Spinal cord (tissue), 10 donors: ENCODE measurements around the gene CDC25C. TPM values are rescaled to one million over a fixed set of nuclear protein-coding genes. Genes with fewer than 3 reads are reported as not detected.
"Not testable (repeated sequence)": the region's sequence is repeated elsewhere in the genome, so short reads cannot be mapped to it uniquely, and the experiment has no call there.

Experiments used
- DNase-seq, 6 donors: peaks; one replicate each; pipeline versions ENCODE4 v3.0.0 to v3.0.0-alpha.2; 2013 to 2015; ENCODE audit warnings: low spot score in 6 of 6, low read depth in 4 of 6
- H3K27ac ChIP-seq: one replicate; pipeline ENCODE4 v1.5.1; 2013; ENCODE audit warnings: low read depth, low read length, control low read depth
- H3K27me3 ChIP-seq: one replicate; pipeline ENCODE4 v1.6.1; 2013; ENCODE audit warnings: low read length; ENCODE audit not compliant: control insufficient read depth, insufficient read depth
- H3K36me3 ChIP-seq: one replicate; pipeline ENCODE4 v1.6.1; 2013; ENCODE audit warnings: low read length; ENCODE audit not compliant: control insufficient read depth, insufficient read depth
- H3K4me1 ChIP-seq: one replicate; pipeline ENCODE4 v1.6.1; 2013; ENCODE audit warnings: low read length; ENCODE audit not compliant: control insufficient read depth, insufficient read depth
- H3K4me3 ChIP-seq: one replicate; pipeline ENCODE4 v1.5.1; 2013; ENCODE audit warnings: low read depth, low read length, control low read depth
- H3K9me3 ChIP-seq: one replicate; pipeline ENCODE4 v1.6.1; 2013; ENCODE audit warnings: low read length; ENCODE audit not compliant: control insufficient read depth, insufficient read depth
- WGBS: methylation state at CpG from one replicate; pipeline ENCODE4 v1.1.5; 2013; ENCODE audit warnings: missing lambda C conversion rate; ENCODE audit not compliant: insufficient coverage; 5-methylcytosine and 5-hydroxymethylcytosine counted together
- polyA plus RNA-seq, 2 donors: library from polyadenylated mRNA; unstranded; fragments of 120-200 nt; gene quantifications; one replicate each; pipeline ENCODE4 v1.2.1, GENCODE V29; 2013; ENCODE audit not compliant: insufficient read length in 2 of 2
- total RNA-seq, 2 donors: library from RNA; depleted of rRNA in 1 of 2; stranded (reverse); fragments of 120-200 nt in 1 of 2; fragments of >200 nt in 1 of 2; gene quantifications; one replicate each; pipeline versions ENCODE4 v1.2.3 to v1.2.4, GENCODE V29; 2013 to 2014
- donor health status: healthy.

The CDC25C gene
- total and polyA plus RNA-seq, 4 donors = 3.3 to 4.4 (median 3.9) TPM

DNA sequence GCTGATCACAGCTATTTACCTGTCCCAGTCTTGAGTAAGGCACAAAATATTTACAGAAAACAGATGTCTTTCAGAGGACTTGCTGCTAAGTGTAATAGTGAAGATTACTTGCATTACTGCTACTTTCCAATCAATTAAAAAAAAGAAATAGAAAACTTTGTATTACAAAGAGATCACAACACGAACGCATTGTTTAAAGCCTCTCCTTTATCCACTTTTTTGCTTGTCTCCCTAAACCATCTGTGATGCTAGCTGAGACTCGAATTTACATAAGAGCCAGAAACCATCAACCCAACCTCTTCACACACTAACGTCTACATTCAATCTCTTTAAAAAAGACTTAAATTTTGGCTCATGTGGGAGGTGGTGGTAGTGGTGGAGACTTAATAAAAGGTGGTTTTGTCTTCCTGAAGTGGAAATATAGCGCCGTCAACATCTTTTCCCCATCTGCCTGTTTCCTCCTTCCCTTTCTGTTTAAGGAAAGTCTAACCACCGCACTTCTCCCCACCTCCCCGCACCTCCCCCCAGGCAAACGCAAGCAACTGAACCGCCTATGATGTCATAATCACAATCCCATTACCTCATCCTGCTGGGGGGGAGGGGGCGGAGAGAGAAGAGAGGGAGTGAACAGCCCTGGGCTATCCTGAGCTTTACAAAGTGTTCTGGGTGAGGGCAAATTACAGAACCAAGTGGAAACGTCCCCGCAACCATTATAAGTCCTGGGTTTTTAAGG lies 5.5 kb upstream of the CDC25C start:
- peaks cover 15% of the 10 kb centered on the region for H3K4me1 ChIP-seq
- H3K9me3 ChIP-seq = no peaks in the 10 kb centered on the region
- peak overlapping the region; percentile 84 for H3K4me3 ChIP-seq
- H3K27ac ChIP-seq = peak overlapping the region; percentile 81
- 0% methylated on average over 2 of the region's 13 CpGs for WGBS
- H3K36me3 ChIP-seq = peaks cover 10% of the 10 kb centered on the region
- H3K27me3 ChIP-seq = no peaks in the 10 kb centered on the region
- peak in 3 of 6 donors; percentile 13 to 77 (median 74) for DNase-seq

DNA sequence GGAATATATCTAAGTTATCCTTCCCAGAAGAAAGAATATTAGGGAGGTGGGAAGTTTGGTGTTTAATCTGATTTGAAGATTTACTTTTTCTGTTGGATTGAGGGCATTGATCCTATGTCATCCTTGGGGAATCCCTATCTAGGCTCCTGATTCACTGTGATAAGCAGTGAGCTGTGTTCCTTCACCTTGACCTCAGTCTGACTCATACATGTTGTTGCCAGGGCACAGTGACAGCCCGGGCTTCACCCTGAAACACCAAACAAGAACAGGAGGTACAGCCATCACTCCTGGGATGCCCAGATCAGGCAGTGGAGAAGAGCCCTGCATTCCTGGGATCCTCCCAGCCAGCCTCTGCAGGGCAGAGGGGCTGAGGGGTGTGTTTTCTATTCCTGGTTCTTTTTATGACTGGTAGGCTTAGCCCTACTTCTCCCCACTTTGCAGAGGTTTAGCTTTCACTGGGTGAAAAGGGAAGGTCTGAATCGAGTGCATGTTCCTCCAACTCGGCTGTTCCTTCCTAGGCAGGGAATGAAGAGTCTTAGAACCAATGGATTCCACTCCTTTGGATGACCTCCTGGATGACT lies 3.4 kb upstream of the CDC25C start:
- DNase-seq = no peak
- Histone ChIP-seq H3K27ac (no peak overlapping the region), H3K9me3 (no peaks in the 10 kb centered on the region), H3K4me1 (peaks cover 26% of the 10 kb centered on the region), H3K36me3 (no peaks in the 10 kb centered on the region), H3K27me3 (no peaks in the 10 kb centered on the region), H3K4me3 (no peak overlapping the region)
- 67% methylated on average over 3 of the region's 3 CpGs for WGBS

DNA sequence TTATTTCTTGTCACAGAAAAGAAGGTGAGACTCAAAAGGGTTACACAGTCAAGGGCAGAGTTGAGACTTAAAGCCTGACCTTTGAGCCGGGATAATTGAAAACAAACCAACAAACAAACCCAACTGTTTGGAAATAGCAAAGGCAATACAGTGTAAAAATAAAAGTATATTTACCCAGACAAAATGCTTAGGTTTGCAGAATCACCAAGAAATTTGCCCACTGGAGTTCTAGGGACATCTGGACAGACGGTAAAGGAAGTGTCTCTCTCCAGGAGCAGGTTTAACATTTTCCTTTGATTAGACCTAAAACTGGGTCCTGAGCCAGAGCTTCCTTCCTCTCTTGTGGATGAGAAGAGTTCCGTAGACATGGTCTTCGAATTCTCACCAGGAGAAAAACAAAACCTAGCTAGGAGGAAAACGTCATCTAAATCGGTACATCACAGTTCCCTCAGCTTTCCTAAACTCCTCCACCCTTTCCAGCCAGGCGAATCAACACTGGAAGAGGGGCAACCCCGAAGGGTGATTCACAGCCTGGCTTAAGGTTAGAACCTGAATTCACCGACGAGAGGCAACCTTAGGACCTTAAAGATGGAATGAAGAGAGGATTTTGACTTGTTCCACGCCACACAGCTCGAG lies 673 bp downstream of the CDC25C start:
- no peak for DNase-seq
- H3K9me3 ChIP-seq = no peaks in the 10 kb centered on the region
- H3K27me3 ChIP-seq = no peaks in the 10 kb centered on the region
- peak overlapping the region; percentile 40 for H3K27ac ChIP-seq
- peak overlapping the region; percentile 65 for H3K4me3 ChIP-seq
- H3K36me3 ChIP-seq = no peaks in the 10 kb centered on the region
- peaks cover 17% of the 10 kb centered on the region for H3K4me1 ChIP-seq
- WGBS = 0% methylated on average over 7 of the region's 12 CpGs

DNA sequence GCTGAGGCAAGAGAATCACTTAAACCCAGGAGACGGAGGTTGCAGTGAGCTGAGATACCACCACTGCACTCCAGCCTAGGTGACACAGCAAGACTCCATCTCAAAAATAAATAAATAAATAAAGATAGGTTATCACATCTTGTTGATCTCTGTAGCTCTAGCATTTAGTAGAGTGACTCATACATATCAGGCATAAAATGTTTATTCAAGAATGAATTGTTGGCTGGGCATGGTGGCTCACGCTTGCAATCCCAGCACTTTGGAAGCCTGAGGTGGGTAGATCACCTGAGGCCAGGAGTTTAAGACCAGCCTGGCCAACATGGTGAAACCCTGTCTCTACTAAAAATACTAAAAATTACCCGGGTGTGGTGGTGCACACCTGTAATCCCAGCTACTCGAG lies 13.4 kb downstream of the CDC25C start:
- not testable (repeated sequence) for H3K4me3 ChIP-seq, H3K9me3 ChIP-seq, H3K27me3 ChIP-seq, H3K36me3 ChIP-seq, DNase-seq, H3K4me1 ChIP-seq, H3K27ac ChIP-seq
- 80% methylated on average over 1 of the region's 4 CpGs for WGBS

DNA sequence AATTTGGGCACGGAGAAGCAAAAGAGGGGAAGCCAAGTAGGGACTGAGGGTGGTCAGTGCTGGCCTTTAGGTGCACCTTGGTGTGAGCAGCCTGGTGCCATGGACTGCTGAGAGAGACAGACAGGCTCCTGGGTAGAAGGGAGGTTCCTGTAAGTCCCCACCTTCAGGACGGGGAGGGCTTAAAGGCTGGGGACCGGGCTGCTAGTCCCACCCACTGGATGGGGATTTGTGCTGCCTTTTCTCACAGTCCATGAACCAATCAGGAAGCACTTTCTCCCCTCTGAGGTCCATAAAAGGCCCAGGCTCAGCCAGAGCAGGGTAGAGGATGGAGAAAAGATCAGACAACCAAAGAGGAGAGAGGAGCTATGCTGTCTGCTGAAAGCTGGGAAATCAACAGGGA lies 15.2 kb downstream of the CDC25C start:
- Histone ChIP-seq H3K27ac (no peak overlapping the region), H3K27me3 (no peaks in the 10 kb centered on the region), H3K36me3 (peaks cover 6% of the 10 kb centered on the region), H3K9me3 (no peaks in the 10 kb centered on the region), H3K4me1 (no peaks in the 10 kb centered on the region), H3K4me3 (no peak overlapping the region)
- no peak for DNase-seq
- 85% methylated on average over 3 of the region's 3 CpGs for WGBS

DNA sequence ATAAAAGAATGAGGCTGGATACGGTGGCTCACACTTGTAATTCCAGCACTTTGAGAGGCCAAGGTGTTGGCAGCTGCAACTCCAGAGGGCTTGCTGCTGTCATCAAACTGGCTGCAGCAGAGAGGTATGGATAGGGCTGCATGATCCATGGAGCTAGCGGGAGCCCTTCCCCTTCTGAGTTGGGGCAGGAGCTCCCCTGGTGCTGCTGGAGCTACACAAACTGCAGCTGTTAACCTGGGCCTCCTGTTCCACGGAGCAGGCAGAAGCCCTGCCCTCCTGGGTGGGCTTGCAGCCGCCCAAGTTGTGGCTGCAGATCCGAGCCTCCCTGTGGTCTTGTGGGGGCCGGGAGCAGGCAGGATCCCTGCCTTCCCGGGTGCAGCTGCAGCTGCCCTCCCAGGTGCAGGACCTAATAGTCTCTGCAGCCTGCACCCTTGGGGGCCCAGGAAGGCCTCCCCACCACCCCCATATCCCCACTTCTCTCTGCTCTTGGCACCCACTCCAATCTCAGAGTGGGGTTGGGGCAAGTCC lies 15.8 kb downstream of the CDC25C start:
- WGBS = 96% methylated on average over 6 of the region's 7 CpGs
- no peak for DNase-seq
- H3K27me3 ChIP-seq = no peaks in the 10 kb centered on the region
- H3K4me1 ChIP-seq = no peaks in the 10 kb centered on the region
- H3K4me3 ChIP-seq = no peak overlapping the region
- H3K27ac ChIP-seq = no peak overlapping the region
- peaks cover 6% of the 10 kb centered on the region for H3K36me3 ChIP-seq
- H3K9me3 ChIP-seq = no peaks in the 10 kb centered on the region

DNA sequence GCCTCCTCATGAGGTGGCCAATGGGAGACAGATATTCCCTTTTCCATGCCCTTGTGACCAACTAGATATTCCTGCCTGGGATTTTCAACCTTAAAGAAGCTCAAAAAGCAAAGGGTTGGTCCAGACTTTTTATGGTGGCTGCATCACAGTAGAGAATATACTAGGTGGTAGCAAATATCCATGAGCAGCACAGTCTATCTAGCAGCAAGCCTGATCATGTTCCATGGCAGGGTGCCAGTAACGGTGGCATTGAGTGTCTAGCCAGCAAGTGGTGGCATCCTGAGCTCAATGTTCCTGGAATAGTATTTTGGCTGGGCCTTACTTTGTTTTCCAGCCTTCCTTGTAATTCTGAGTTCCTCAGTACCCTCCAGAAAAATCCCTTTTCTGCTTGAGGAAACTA lies 25.8 kb downstream of the CDC25C start:
- DNase-seq = peak in 2 of 6 donors; percentile 5 to 11
- WGBS = 63% methylated on average over 1 of the region's 1 CpG
- Histone ChIP-seq H3K27me3 (no peaks in the 10 kb centered on the region), H3K4me3 (no peak overlapping the region), H3K9me3 (no peaks in the 10 kb centered on the region), H3K4me1 (no peaks in the 10 kb centered on the region), H3K36me3 (no peaks in the 10 kb centered on the region), H3K27ac (no peak overlapping the region)

DNA sequence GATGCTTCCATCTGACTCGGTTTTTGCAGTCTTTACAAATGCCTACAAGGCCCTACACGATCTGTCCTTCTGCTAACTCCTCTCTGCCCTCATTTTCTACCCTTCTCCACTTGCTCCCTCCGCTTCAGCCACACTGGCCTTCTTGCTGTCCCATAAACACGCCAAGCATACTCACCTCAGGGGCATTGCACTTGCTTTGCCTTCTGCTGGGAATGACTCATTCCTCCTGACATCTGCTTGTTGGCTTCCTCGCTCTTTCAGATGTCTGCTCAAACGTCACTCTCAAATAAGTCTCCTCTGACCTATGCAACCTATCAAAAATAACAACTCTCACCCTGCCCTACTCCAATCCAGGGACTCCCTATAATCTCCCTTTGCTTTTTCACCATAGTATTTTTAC lies 28.2 kb downstream of the CDC25C start:
- no peak overlapping the region for H3K4me3 ChIP-seq
- H3K9me3 ChIP-seq = no peaks in the 10 kb centered on the region
- no peaks in the 10 kb centered on the region for H3K36me3 ChIP-seq
- no peaks in the 10 kb centered on the region for H3K27me3 ChIP-seq
- 89% methylated on average over 6 of the region's 6 CpGs for WGBS
- no peak overlapping the region for H3K27ac ChIP-seq
- no peak for DNase-seq
- H3K4me1 ChIP-seq = no peaks in the 10 kb centered on the region

DNA sequence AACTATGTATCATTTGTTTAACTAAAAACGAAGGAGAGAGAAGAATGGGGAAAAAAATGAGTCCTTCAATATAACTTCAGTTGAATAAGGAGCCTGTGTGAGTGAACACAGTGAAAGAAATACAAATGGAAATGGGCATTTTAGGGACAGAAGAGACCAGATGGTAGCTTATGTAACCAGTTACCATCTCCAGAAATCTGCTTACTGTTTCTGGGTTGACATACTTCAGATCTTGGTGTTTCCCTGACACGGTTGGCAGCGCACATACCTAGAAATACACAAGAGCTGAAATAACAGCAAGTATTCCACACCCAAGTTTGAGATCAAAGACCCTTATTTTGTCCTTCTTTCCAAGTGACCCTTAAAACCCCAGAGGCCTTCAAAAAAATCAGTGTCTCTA lies 42.3 kb downstream of the CDC25C start:
- H3K9me3 ChIP-seq = no peaks in the 10 kb centered on the region
- no peak overlapping the region for H3K27ac ChIP-seq
- H3K27me3 ChIP-seq = no peaks in the 10 kb centered on the region
- no peaks in the 10 kb centered on the region for H3K4me1 ChIP-seq
- no peak overlapping the region for H3K4me3 ChIP-seq
- 100% methylated on average over 2 of the region's 3 CpGs for WGBS
- peaks cover 3% of the 10 kb centered on the region for H3K36me3 ChIP-seq
- DNase-seq = peak in 1 of 6 donors; percentile 40
